ENCODE measurements around the gene TTC34. TPM values are rescaled to one million over a fixed set of nuclear protein-coding genes. Genes with fewer than 3 reads are reported as not detected.

The TTC34 gene
- total RNA-seq, 1 experiment from 2014 or later, result 0.11 TPM

DNA sequence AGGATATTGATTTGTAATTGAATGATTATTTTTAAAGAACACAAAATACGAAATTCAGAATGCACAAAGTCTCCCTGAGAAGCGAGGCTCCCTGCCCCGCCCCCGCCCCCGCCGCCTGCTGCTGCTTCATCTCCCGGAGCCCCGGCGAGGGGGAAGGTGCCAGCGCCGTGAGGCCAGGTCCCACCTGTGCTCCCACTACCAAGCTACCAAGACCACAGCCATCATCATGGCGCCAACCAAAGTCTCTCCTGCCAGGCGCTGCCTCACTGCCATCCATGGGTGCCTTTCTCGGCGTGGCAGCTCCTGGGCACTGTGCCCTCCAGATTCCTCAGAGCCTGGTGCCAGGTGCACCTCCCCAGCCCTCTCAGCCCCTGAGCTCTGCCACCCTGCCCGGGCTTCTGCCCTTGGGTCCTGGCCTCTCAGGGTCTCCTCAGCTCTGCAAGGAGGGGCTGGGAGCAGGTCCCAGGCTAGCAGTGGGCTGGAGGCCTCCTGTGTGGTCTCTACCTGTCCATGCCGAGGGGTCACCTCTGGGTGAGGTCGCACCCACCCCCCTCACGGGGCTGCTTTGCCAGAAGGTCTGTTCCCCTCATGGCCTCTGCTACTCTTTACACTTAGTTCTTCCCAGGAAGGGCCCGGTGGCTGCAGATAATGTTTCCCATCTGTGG is 29.4 kb upstream of the TTC34 start:
- no peak for DNase-seq (ENCODE audit: low read depth)

DNA sequence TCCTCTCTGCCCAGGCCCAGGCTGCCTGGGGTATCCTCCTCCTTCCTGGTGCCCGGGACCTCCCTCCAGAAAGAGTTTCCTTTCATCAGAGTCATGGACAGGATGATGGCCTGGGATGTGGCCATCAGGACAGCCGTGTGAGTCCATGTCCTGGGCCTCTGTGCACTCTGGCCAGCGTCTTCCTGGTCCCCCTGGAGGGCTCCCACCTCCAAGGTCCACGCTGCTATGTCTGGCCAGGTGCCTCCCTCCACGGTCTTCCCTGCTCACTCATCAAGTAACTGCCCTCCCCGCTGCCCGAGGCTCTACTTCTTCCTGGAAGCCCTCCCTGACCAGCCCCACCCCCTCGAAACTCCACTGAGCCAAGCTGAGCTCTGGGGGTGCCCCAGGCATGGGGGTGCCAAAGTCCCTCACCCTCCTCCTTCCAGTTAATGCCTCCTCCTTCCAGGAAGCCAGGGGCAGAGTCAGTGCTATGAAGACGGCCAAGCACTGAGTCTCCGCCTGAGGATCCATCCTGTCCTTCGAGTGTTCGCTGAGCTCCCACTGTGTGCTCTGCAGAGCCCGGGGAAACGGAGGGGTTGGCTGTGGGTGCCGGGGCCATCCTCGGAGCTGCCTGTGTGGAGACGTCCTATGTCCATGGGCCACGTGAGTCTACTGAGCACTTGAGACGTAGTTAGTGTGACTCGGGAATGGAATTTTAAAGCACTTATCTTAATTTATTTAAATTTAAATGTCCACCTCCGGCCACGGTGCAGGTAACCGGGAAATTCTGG is 28.5 kb upstream of the TTC34 start:
- no peak for DNase-seq (ENCODE audit: low read depth)

DNA sequence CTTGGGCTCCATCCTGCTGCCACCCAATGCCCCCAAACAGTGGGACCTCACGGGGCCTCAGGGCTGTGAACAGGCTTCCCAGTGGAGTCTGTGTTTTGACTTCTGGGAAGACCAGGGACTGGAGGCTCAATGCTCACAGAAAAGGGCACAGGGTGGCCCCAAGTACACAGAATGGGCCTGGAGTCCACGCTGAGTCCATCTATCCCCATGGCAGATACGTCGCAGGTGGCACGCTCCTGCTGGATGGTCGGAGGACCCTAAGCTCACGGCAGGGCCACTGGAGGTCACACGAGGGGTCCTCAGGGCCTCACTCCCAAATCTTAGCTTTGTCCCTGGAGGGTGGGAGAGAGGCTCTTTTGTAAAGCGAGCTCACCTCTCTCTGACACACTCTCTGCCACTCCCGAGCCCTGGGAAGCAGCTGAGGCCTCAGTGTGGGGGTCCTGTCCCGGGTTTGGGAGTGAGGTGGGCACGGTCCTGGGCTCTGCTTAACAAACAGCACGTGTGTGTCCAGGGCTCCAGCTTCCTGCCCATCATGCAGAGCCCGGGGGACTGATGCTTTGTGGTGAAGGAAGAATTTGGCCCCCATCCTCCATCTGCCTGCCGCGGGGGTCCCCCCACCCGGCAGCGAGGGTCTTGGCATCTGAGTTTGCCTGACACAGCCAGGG is 27.2 kb upstream of the TTC34 start:
- DNase-seq (ENCODE audit: low read depth), result no peak

DNA sequence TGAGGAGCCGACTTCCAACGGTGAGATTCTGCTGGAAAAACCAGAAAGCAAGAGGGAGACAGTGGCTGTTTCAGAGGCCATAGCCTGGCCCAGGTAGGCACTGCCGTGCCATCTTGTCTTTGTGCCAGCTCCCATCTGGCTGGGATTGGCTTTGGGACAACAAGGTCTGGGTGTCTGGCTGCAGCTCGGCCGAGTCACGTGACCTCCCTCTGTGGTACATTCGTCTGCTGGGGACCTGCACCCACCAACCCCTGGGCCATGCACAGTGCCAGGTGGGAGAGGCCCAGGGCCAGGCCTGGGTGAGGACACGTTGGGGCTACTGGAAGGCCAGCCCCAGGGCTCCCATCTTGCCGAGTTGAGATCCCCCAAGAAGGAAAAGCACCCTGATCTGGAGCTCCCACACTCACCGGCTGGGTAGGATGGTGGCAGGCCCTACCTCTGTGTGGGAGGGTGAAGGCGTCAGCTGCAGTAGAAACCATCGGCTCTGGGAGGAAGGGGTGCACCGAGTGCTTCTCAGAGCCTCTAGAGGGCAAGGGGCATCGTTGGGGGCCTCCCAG is 25.3 kb upstream of the TTC34 start:
- no peak for DNase-seq (ENCODE audit: low read depth)

DNA sequence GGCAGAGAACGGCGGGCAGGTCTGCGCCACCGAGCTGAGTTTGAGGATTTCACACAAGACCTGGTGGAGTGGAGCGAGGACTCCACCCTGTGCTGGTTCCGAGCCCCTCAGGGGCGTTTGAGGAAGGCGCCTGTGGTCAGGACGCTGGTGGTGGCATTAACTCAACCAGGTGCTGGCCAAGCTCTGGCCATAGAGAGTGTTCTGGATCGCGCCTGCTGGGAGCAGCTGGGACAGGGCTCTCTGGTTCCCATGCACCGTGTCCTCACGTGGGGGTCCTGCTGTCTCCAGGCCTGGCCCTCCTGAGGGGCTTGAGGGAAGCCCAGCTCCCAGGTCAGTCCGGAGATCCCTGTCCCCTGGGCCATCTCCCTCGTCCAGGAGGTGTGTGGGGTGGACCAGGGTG is 24.8 kb upstream of the TTC34 start:
- DNase-seq (ENCODE audit: low read depth), result no peak

DNA sequence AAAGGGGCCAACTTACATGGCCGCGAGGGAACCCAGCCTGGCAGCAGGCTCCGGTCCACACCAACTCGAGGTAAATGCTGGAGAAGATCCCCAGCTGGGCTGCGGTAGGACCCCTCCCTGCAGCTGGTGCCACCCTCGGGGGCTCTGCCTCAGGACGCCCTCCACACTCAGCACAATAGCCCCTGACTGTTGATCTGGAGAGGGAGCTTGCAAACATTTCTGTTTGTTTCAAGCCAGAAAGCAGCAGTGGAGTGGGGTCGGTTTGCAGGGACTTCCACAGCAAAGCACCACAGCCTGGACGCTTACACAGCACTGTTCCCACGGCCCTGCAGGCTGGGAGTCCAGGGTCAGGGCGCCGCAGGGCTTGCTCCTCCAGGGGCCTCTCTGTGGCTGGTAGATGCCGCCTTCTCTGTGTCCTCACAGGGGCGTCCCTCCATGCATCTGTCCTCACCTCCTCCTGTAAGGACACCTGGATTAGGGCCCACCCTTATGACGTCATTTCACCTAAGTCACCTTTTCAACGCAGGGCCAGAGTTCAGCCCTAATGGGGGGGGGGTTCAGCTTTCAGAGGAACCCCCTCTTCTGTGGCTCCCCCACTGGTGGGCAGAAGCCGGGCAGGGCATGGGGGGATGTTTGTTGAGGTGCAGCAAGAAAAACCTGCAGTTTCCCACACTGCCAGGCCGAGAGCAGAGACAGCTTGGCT is 24.1 kb upstream of the TTC34 start:
- no peak for DNase-seq (ENCODE audit: low read depth)

DNA sequence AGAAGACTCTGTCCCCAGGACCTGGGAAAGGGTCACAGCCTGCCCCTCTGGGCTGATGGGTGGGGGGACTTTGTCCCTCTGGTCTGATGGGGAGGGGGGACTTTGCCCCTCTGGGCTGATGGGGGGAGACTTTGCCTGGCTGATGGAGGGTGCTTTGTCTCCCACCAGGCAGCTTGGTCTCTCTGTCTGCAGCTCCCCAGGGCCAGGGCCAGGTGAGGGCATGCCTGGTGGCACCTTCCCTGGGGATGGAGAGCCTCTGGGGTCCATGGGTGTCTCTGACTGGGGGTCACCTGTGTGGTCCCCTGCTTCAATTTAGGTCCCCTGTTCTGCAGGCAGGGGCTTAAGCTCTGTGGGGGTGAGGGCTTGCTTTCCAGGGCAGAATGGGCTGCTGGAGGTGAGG is 23.5 kb upstream of the TTC34 start:
- no peak for DNase-seq (ENCODE audit: low read depth)

DNA sequence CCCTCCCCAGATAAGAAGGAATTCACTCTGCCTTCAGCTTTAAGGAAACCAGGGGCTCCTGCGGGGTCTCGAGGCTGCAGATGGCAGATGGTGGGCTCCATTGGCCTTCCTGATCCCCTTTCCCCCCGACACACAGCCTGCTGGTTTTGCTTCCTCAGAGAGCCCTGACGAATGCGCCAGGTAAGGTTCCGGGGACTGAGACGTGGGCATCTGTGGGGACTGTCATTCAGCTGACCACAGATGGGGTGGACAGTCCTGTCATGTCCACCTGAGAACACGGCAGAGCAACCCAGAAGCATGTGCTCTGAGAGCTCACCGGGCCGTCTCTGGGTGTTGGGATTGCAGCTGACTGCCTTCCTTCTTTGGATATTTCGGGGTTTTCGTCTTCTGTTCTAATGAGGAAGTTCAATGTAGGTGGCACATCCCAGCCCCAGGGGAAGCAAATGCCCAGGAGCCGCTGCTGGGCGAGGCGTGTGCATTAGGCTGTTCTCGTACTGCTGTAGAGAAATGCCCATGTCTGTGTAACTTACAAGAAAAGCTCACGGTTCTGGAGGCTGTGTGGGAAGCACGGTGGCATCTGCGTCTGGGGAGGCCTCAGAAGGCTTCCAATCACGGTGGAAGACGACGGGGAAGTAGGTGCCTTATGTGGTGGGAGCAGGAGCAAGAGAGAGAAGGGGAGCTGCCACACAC is 22.6 kb upstream of the TTC34 start:
- DNase-seq (ENCODE audit: low read depth), result no peak

DNA sequence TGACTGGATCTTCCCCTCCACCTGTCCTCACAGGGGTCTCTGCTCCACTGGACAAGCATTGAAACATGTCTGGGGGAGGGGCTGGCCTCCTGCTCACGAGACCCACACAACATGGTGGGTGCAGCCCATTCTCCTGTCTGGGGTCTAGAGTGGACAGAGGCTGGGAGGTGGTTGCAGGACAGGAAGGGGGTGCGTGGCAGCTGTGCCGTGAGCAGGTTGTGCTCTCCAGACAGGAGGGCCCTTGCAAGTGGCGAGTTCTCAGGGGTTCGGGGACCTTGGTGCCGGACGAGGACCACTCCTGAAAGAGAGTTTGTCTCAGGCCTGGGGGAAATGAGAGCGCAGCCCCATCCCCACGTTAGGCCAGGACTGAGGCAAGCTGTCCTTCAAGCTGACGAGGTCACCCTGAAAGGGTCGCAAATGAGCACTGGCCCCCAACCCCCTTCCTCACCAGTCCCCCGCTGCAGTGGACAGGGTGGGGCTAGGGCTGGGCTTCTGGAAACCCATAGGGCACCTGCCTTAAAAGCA is 21.2 kb upstream of the TTC34 start:
- DNase-seq (ENCODE audit: low read depth), result no peak

DNA sequence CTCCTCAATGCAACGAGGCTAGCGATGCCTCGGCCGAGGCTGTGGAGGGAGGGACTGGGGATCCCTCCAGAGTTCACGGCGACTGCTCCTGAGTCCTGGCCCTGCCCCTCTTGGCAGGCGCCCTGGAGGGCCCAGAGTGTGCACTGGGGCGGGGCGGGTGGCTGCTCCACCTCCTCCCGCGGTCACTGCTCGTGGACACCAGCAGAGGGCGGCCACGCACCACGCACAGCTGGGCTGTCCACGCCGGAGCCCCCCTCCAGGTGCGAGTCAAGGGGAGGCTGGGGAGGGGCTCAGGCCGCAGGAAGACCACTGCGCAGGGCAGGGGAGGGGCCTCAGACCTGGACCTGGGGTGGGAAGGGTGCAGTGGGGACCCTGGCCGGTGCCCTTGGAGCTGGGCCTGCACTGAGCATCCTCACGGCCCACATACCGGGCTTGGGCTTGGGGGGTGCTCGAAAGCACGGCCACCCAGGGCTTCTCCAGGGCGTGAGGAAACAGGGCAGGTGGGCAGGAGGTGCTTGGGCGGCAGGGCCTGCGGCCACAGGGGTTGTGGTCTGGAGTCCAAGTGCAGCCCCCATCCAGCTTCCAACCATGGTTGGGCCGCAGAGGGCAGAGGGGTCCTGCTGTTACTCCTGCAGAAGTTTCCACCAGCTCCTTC is 20.6 kb upstream of the TTC34 start:
- no peak for DNase-seq (ENCODE audit: low read depth)

DNA sequence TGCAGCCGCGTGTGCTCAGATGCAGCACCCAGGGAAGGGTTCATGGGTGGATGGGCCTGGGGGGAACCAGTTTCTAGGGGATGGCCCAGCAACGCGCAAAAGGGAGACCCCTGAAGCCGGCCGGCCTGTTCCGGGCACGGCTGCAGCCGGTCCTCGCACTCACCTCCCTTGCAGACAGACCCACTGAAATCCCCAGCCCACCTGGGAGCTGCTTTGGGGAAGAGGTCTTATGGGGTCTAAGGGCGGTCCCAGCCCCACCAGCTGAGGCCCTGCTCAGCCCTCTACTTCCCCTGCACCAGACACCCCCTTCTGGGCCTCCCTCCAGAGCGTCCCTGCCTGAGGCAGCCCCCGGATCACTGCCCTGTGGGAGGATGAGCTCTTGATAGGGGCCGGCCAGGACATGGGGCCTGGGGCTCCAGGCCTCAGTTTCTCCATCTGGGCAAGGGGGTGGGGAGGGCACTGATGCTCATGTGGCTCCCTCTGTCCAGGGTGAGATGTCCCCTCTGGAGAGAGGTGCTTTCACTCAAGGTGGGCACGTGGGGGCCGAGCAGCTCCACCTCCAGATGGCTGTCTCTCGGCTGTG is 20.0 kb upstream of the TTC34 start:
- no peak for DNase-seq (ENCODE audit: low read depth)

DNA sequence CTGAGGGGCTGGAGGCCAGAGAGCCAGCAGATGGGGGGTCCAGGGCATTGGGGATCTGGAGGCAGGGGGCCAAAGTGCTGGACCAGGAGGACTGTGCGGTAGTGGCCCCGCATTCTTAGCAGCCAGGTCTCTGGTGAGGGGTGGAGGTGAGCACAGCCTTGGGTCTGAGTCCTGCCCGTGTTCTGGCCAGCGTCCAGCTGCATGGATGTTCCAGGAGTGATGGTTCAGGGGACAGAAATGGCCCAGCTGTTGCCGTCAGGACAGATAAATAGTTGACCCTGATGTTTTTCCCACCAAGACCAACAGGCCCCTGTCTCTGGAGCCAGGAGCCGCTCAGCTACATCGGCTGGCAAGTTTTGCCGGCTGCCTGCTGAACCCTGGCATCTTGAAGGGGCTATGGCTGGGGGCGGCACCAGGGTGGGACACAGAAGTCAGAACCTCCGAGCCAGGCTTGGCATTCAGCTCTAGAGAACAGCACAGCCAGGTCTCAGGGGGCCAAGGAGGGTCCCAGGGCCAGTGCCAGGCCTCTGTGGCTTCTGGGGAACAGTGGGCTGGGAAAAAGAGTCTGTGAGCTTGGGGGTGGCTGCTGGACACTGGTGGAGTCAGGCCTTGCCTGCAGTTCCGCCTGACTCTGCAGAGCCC is 19.4 kb upstream of the TTC34 start:
- no peak for DNase-seq (ENCODE audit: low read depth)

DNA sequence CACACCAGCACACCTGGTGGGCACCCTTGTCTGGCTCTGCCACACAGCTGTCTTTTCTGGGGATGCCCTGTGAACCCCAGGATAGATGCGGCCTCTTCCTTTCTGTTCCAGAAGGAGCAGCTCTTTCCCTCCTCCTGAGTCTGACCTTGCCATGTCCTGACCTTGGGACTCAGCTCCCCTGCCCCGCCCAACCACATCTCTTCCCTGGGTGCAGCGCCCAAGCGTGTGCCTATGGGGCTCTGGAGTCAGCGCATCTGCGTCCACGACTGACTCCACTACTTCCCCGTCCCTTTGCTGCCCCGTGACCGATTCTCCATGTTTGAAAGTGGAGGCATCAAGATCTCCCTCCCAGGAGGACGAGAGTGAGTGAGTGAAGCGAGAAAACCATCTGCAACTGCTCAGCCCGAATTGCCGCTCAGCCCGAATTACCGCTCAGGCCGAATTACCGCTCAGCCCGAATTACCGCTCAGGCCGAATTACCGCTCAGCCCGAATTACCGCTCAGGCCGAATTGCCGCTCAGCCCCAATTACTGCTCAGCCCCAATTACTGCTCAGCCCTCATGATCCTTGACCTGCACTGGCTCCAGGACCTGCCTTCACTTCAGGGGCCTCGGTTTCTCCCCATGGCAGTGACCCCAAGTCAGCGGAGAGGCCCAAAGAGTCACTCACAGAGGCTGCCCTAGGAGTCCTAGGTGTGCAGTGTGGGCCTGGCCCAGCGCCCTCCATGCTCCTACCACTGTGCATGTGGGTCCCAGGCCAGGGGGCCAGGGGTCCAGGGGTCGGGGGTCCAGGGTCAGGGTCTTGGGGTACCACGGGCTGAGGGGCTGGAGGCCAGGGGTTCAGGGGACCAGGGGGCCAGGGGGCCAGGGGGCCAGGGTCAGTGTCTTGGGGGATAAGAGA is 18.6 kb upstream of the TTC34 start:
- DNase-seq (ENCODE audit: low read depth), result no peak

DNA sequence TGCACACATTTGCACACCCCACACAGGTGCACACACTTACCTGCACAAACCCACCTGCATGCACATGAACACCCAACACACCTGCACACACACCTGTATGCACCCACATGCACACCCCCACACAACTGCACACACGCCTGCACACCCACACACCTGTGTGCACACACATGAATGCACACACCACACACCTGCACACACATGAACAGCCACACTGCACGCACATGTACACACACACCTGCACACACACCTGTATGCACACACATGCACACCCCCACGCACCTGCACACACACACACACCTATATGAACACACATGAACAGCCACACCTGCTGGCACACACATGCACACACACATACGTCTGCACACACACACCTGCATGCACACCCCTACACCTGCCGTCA is 17.9 kb upstream of the TTC34 start:
- no peak for DNase-seq (ENCODE audit: low read depth)

DNA sequence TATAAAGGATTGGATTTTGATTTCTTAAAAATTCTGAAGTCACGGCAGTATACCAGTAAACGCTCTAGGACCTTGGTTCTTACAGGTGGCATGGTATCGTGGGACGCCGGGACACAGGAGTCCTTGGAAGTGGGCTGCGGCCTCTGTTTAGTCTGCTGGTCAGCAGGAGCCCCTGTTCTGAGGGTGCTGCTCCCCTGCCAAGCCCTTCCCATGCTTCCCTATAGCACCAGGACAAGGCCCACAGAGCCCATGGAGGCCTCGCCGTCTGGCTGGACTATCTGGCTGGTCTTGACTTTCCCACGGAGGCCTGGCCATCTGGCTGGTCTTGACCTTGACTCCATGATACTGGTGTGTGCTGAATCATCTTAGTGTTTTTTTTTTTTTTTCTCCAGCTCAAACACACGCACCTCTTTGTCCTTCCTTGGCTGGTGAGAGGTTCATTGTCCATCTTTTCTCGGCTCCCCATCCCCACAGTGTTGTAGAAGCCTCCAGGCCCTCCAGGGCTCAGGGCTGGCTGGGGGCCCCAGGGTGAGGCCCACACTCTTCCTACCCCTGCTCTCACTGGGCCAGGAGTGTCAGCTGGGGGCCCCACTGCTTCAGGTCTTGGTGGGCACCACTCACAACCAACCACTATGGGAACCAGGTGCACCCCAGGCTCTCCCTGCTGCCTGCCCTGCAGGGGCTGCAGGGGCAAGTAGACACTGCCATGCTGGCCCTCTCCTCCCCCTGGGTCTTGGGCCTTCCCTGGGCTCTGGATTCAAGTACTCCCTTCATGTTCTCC is 16.5 kb upstream of the TTC34 start:
- no peak for DNase-seq (ENCODE audit: low read depth)

DNA sequence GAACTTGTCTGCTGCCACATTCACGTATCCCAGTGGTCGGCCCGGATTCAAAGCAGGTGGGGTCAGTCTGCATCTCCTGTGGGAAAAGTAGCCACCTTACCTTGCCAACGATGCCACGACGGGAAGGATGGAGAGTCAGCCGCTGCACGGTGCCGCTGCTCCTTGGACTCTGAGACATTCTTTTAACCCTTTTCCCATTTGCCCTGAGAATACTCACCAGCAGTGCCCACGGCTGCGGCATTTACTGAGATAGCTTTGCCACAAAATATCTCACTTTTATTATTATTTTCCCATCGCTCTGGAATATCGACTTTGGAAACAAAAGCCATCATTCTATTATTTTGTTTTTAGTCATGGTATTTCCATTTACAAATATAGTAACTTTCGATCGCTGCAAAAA is 15.3 kb upstream of the TTC34 start:
- DNase-seq (ENCODE audit: low read depth), result no peak

DNA sequence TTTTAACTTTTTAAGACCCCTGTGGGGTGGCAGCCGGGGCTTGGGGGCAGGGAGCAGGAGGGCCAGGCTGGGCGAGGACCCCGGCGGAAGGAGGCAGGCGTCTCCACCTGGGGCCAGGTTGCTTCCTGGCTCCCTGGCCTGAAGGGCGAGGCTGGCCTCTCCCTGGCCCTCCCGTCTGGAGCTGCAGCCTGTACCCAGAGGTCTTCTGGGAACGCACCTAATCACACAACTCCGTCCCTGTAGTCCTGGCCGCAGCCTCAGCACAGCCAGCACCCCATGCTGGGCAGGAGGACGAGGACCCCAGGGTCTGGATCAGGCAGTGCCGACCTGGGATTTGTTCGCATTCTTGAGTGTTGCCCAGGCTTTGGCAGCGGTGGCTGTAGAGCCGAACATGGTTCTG is 14.1 kb upstream of the TTC34 start:
- no peak for DNase-seq (ENCODE audit: low read depth)

All from LHCN-M2 (cell line).